AG09309 (cell line): ENCODE measurements around the gene SORBS2.

Experiments used
- DNase-seq: peaks from one replicate; pipeline ENCODE4 v3.0.0-alpha.2; 2010; ENCODE audit warnings: low read depth
- H3K4me3 ChIP-seq: 2 replicates; pipeline ENCODE4 v1.5.1; 2011; ENCODE audit warnings: mild to moderate bottlenecking, low read depth, low read length, moderate library complexity; ENCODE audit not compliant: control insufficient read depth
- TF ChIP-seq, protein P1 (sequence below): IDR thresholded peaks from 2 replicates; pipeline ENCODE4 v1.5.1; 2011; ENCODE audit warnings: mild to moderate bottlenecking, low read depth, low read length, inconsistent platforms; ENCODE audit not compliant: insufficient read depth, control insufficient read depth; ENCODE audit errors: missing control alignments

The SORBS2 gene

DNA sequence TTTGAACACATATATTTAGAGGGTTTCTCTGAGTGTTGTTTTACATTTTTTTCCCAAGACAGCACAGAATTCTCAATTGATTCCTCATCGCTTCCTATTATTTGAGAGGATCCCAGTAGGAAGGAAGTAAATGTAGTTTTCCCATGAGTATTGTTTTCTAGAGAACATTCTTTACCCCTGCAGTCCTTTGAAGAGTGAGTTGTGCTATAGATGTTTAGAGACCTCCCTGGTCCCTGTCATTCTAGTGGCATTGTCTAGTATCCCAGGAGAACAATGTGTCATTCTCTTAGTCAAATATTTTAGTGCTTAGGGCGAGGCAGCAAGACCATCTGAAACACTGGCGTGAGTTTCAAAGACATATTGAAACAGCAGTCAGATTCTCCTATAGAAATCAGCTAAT is 32.5 kb downstream of the SORBS2 start:
- TF ChIP-seq, protein P1, sequence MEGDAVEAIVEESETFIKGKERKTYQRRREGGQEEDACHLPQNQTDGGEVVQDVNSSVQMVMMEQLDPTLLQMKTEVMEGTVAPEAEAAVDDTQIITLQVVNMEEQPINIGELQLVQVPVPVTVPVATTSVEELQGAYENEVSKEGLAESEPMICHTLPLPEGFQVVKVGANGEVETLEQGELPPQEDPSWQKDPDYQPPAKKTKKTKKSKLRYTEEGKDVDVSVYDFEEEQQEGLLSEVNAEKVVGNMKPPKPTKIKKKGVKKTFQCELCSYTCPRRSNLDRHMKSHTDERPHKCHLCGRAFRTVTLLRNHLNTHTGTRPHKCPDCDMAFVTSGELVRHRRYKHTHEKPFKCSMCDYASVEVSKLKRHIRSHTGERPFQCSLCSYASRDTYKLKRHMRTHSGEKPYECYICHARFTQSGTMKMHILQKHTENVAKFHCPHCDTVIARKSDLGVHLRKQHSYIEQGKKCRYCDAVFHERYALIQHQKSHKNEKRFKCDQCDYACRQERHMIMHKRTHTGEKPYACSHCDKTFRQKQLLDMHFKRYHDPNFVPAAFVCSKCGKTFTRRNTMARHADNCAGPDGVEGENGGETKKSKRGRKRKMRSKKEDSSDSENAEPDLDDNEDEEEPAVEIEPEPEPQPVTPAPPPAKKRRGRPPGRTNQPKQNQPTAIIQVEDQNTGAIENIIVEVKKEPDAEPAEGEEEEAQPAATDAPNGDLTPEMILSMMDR = no peak
- DNase-seq = no peak
- no peak overlapping the region for H3K4me3 ChIP-seq

DNA sequence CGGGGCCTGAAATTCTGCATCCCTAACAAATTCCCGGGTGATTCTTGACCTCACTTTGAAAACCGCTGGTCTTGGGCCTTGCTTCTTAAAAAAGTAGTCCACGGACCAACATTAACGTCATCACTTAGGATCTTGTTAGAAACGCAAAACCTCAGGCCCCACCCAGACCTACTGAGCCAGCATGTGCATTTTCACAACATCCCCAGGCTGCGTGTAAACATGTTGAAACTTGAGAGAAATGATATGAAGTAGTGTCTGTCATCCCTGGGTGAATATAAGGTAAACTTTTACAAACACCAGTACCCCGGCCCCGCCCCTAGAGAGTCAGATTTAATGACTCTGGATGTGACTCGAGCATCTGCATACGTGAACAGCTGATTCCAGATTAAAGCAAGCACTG is 33.7 kb downstream of the SORBS2 start:
- no peak overlapping the region for H3K4me3 ChIP-seq
- no peak for DNase-seq
- TF ChIP-seq, protein P1 = no peak

DNA sequence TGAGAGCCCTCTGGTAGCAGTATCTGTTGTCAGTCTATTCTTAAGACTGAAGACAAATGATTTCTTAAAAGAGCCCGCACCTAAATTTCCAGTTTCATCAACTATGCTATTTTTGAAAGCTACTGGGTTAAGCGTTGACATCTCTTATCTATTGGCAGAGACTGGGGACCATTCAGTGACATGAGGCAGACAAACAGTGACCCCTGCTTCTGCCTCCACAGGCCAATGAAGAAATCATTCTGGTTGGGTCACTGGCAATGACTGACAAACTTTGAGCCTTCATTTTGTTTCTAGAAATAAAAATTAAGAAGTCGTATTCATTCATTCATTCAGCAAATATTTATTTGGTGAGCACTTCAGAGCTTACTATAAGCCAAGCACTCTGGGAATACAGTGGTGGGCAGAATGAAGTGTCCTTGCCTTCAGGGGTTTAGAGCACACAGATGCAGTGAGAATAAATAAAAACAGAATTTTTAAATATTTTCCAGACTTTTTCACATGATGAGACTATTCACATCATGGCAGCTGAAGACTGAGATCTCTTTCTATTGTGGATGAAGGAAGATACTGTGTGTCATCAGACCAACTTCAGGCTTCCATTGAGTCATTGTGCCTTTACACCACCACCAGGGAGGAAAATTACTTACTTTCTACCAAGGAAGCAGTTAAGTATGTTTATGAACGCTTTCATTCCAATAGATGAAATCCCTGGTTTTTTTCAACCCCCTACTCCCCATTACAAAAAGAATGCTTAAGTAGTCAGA is 36.0 kb downstream of the SORBS2 start:
- TF ChIP-seq, protein P1 = no peak
- H3K4me3 ChIP-seq = no peak overlapping the region
- DNase-seq = no peak

DNA sequence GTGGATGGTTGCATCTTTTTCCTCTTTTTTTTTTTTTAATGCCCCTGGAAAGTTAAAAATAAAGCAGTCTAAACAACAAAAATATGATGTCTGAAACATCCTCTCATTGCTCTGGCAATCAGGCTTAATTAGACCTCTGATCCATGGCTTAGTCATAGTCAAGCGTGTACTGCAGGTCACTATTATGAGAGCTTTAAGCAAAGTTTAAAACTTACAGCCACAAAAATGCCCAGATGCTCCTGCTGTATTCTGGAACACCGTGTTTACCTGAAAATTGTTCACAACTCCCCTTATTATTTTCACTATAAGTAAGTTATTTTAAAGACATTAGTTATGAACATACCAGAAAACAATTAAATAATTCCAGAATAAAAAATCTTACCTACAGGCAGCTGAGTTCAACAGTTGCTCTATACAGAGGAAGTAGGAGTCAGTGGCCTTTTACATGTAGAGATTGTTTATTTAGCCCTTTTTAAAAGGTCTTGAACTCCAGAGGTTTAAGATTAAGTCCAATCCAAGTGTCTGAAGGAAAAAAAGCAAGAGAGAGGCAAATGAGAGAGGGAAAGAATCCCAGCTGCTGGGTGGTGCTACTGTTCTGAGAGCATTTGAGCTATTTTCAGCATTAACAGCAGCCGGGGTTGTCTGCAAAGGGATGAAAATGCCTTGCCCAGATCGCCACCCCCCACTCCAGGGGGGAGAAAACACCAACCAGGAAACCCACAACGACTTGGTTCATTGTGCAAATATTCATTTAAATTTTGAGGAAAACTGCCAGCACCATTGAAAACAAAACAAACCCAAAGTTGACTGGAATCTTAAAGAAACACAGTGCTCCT is 36.9 kb downstream of the SORBS2 start:
- DNase-seq = peak; percentile 78
- peak overlapping the region; percentile 25 for H3K4me3 ChIP-seq
- TF ChIP-seq, protein P1 = peak; percentile 4

DNA sequence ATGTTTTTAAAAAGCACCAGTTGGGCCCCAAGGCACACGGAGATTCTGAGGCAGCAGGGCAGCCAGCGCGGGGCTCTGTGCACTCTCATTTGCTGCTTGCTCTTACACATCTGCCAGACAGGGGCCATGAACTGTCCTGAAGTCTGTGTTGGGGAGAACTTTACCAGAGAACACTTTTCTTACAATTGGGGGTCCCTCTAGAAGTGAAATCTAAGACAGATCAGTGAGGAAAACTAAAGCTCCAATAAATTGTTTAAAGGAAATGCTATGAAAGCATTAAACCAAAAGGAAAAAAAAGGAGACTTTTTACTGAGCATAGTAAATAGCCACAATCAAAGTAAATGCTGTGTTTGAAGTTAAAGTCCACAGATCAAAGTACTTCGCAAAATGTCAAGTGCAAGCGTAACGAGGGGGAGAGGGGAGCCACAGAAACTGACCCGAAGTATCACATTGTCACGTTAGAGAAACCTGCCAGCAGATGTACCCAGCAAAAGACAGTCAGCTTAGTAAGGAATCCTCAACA is 37.8 kb downstream of the SORBS2 start:
- no peak for DNase-seq
- TF ChIP-seq, protein P1 = no peak
- H3K4me3 ChIP-seq = peak overlapping the region; percentile 24

DNA sequence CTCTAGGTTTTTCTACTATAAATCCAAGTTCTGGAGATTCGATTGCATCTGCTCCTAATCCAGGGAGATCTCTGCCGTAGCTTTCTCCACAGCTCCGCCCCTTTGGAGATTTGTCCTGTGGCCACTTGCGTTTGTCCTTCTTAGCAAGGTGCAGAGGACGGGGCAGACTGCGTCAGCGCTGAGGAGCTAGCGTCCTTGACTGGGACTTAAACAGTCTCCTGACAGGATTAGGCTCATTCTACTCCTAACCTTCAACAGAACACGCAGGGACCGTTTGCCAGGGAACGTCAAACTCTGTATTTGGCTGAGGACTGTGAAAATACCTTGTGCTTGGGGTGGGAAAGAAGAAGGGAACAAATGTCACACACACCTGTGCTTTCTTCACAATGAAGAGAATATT is 38.6 kb downstream of the SORBS2 start:
- no peak for DNase-seq
- TF ChIP-seq, protein P1 = no peak
- H3K4me3 ChIP-seq = no peak overlapping the region
